Occipital lobe (tissue), 2 donors: Measurements from ENCODE around the gene LPIN1. TPM values are rescaled to one million over a fixed set of nuclear protein-coding genes. Genes with fewer than 3 reads are reported as not detected.
"Not testable (repeated sequence)": the region's sequence is repeated elsewhere in the genome, so short reads cannot be mapped to it uniquely, and the experiment has no call there.

Source experiments
- DNase-seq: peaks from one replicate; lab custom pipeline; 2025; lab: John Stamatoyannopoulos, UW
- total RNA-seq: library from RNA; depleted of rRNA; stranded (reverse); fragments of >200 nt; gene quantifications from one replicate; pipeline ENCODE4 v1.2.3, GENCODE V29; 2014

Gene LPIN1
- total RNA-seq, 1 donor from 2014 or later = 26.7 TPM

DNA sequence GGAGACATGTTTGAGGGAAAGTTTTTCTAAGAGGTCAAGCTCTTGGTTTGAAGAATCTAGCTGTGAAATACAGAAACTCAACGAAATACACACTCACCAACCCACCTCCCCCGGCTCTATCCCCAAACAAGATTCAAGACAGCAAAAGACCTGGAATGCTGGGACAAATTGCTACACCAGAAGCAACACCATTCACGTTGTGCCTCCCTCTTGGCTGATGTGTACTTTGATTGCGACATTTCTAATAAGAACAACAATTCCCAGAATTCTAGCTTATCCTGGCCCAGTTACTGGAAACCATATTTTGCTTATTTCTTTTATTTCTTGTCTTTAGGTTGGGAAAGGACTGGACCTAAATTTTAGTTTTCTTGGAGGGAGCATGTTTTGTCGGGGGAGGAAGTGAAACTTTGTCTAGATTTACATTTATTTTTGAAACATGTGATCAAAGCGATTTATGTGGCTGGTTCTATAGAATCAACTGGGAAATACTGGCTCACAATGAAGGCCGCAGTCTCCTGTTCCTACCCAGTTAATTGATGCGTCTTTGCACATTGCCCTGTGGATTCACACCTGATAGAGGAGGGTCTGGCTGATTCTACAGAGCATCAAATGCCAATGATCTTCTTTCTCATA lies 29.6 kb upstream of the LPIN1 start:
- no peak for DNase-seq

GRCh38 chr2:11717623-11718022 lies 28.8 kb upstream of the LPIN1 start:
- DNase-seq = no peak

- no peak for DNase-seq
These were observed 27.8 kb upstream of the LPIN1 start for GRCh38 chr2:11718606-11719005.

- no peak for DNase-seq
These were observed 27.0 kb upstream of the LPIN1 start for GRCh38 chr2:11719230-11719977.

GRCh38 chr2:11720752-11721151 lies 25.7 kb upstream of the LPIN1 start:
- DNase-seq = no peak

GRCh38 chr2:11722292-11723060 lies 24.0 kb upstream of the LPIN1 start:
- no peak for DNase-seq

GRCh38 chr2:11723061-11723371 lies 23.4 kb upstream of the LPIN1 start:
- no peak for DNase-seq

GRCh38 chr2:11724151-11724550 lies 22.3 kb upstream of the LPIN1 start:
- DNase-seq = no peak

- DNase-seq = peak; percentile 17
These were observed 20.0 kb upstream of the LPIN1 start for GRCh38 chr2:11726384-11726783.

- no peak for DNase-seq
These were observed 16.8 kb upstream of the LPIN1 start for GRCh38 chr2:11729362-11730212.

DNA sequence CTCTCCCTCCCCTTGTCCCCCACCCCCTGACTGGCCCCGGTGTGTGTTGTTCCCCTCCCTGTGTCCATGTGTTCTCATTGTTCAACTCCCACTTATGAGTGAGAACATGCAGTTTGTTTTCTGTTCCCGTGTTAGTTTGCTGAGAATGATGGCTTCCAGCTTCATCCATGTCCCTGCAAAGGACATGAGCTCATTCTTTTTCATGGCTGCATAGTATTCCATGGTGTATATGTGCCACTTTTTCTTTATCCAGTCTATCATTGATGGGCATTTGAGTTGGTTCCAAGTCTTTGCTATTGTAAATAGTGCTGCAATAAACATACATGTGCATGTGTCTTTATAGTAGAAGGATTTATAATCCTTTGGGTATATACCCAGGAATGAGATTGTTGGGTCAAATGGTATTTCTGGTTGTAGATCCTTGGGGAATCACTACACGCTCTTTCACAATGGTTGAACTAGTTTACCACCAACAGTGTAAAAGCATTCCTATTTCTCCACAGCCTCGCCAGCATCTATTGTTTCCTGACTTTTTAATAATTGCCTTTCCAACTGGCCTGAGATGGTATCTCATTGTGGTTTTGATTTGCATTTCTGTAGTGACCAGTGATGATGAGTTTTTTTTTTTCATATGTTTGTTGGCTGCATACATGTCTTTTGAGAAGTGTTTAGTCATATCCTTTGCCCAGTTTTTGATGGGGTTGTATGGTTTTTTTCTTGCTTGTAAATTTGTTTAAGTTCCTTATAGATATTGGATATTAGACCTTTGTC lies 15.0 kb upstream of the LPIN1 start:
- not testable (repeated sequence) for DNase-seq

- no peak for DNase-seq
These were observed 13.8 kb upstream of the LPIN1 start for GRCh38 chr2:11732587-11732986.

GRCh38 chr2:11737852-11738251 lies 8.6 kb upstream of the LPIN1 start:
- DNase-seq = not testable (repeated sequence)

DNA sequence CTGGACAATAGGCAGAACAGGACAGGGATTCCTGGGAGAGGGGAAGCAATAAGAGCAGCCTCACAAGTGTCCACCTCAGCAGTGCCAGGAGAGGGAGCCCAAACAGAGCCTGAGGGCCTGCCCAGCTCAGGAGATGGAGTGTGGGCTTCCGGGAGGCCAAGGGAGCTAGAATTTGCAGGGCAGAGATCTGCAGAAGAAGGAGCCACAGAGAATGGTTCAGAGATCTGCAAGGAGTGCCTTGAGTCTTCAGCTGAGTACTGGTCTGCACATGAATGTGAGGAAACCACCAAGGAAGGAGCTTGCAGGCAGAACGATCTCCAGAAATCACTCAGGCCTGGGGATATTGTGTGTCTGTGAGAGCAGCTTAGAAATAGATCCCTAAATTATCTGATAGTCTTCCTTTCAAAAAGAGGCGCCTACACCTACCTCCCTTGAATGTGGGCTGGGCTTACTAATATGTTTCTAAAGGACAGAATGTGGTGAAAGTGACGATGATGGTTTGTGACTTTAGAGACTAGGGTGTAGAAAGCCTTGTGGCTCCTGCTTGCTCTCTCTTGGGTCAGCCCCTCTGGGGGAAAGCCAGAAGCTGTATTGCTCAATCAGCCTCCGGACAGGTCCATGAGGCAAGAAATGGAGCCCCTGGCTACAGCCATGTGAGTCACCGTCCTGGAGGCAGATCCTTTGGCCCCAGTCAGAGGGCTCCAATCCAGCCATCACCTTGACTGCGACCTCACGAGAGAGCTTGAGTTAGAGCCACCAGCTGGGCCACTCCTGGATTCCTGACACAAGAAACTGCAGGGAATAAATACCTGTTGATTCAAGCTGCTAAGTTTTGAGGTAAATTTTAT lies 7.6 kb upstream of the LPIN1 start:
- peak; percentile 29 for DNase-seq

DNA sequence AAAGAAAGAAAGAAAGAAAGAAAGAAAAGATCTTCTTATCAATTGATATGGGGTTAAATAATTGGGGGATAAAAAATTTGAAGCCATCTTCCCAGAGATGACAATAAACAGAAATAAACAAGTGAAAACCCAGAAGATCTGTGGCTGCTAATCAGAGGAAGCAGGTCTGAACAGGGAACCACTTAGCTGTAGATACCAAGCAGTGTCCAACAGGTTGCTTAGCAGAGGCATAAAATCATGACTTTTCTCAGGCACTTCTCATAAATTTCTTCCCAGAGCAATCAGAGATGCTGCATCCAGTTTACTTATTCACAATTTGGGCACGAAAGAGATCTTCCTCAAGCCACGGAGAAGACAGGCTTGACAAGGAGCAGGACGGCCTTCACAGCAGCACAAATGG lies 5.7 kb upstream of the LPIN1 start:
- no peak for DNase-seq

GRCh38 chr2:11742317-11742701 lies 4.1 kb upstream of the LPIN1 start:
- DNase-seq = no peak

DNA sequence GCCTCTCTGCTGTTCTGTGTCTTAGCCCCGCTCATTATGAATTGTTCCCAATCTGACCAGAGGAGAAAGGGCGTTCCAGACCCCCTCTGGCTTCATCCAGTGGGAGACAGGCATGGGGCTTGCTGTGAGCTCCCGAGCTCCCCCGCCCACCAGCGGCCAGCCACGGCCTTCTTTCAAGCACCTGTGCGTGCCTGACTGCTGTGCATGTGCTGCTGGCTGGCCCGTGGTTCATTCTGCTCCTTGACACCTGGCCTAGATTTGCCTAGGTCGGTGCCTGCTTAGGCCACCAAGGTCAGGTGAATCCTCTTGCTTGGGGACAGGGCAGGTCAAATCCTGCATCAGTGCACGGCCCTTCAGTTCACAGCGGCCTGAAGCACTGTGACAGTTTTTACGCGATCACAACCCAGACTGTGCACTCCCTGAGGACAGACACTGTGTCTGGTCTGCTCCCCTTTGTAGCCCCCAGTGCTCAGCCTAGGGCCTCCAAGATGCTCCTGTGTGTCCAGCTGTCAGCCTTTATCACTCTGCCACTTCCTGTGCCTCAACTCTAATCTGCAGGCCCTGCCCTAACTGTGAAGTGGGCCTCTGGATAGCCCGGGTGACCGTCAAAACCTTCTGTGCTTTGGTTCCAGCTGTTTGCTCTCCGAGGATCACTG lies 3.6 kb upstream of the LPIN1 start:
- DNase-seq = no peak

GRCh38 chr2:11743366-11743765 lies 3.1 kb upstream of the LPIN1 start:
- no peak for DNase-seq

DNA sequence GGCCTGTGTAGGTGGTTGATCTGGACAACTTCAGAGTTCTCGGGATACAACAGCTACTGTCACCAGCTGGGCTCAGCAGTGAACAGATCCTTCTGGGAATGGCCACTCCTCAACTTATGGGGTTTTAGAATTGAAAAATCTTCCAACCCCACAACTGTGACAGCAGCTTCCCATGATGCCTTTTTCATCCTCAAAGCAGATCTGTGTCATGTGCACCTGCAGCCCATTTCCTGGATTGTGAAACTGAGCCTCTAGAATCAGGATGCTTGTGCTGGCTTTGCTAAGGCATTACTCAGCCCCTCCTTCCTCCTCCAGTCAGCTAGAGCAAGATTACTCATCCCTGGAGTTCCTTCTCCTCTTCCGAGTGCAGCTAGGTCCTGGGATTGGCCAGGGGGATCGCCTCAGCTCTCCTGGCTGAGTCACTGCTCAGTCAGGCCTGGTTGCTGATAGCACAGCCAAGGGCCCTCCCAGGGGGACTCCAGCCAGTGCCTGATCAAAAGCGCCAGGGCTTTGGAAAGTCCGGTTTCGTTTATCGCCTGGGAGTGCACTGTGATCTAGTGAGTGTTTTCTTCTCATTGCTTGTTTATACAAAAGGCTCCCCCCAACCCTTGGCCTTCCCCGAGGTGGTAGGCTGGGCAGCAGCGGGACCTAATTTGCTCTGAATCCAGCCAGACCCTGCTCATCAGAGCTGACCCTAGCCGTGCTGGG lies 2.4 kb upstream of the LPIN1 start:
- peak; percentile 90 for DNase-seq
